Bronchial epithelial cell (primary cell): ENCODE data around the gene SETDB1. TPM values are rescaled to one million over a fixed set of nuclear protein-coding genes. Genes with fewer than 3 reads are reported as not detected.
"Not testable (repeated sequence)": the region's sequence is repeated elsewhere in the genome, so short reads cannot be mapped to it uniquely, and the experiment has no call there.

ENCODE experiments used
- DNase-seq: peaks from one replicate; pipeline ENCODE4 v3.0.0-alpha.2; 2010; ENCODE audit warnings: low read depth
- FAIRE-seq: peaks from 2 replicates; lab custom pipeline; 2011; peaks lifted over from hg19 to GRCh38; lab: Jason Lieb, UNC
- H3K27me3 ChIP-seq: 2 replicates; pipeline ENCODE4 v1.5.1; 2011; ENCODE audit warnings: low read length; ENCODE audit not compliant: control insufficient read depth, insufficient read depth
- H3K36me3 ChIP-seq: 2 replicates; pipeline ENCODE4 v1.5.1; 2011; ENCODE audit warnings: low read length; ENCODE audit not compliant: control insufficient read depth, insufficient read depth
- H3K4me3 ChIP-seq: 2 replicates; pipeline ENCODE4 v1.5.1; 2011; ENCODE audit warnings: mild to moderate bottlenecking, low read depth, low read length, control low read depth
- total RNA-seq: library from RNA; depleted of rRNA; stranded (reverse); fragments of >200 nt; gene quantifications from 2 replicates; pipeline ENCODE4 v1.2.1, GENCODE V29; 2014
- TF ChIP-seq, protein P1 (sequence below): IDR thresholded peaks from 2 replicates; pipeline ENCODE4 v1.5.1; 2011; ENCODE audit warnings: mild to moderate bottlenecking, moderate library complexity, low read length, control low read depth, inconsistent platforms; ENCODE audit not compliant: insufficient read depth, severe bottlenecking

Gene SETDB1
- total RNA-seq, 1 donor from 2014 or later, result 24.0 TPM

DNA sequence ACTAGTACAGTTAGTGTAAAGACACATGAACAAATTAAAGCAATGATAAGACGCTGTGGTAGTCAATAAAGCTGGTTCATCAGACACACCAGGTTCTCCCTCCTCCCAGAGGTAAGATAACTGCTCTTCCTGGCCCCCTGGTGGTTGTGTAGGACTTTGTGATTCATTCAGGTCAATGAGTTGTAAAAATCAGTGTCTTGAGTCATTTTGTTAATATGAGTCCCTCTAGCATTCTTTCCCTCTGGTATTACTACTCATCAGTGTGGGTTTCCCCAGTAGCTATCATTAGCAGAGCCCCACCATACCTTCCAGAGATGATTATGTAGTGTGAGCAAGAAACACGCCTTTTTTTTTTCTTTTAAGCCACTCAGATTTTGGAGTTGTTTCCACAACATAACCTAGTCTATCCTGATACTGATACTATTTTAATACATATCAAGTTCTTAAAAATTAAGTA is 3.6 kb upstream of the SETDB1 start:
- Histone ChIP-seq H3K4me3 (no peak overlapping the region), H3K27me3 (no peaks in the 10 kb centered on the region), H3K36me3 (no peaks in the 10 kb centered on the region)
- no peak for FAIRE-seq
- DNase-seq, result peak; percentile 95
- TF ChIP-seq, protein P1, sequence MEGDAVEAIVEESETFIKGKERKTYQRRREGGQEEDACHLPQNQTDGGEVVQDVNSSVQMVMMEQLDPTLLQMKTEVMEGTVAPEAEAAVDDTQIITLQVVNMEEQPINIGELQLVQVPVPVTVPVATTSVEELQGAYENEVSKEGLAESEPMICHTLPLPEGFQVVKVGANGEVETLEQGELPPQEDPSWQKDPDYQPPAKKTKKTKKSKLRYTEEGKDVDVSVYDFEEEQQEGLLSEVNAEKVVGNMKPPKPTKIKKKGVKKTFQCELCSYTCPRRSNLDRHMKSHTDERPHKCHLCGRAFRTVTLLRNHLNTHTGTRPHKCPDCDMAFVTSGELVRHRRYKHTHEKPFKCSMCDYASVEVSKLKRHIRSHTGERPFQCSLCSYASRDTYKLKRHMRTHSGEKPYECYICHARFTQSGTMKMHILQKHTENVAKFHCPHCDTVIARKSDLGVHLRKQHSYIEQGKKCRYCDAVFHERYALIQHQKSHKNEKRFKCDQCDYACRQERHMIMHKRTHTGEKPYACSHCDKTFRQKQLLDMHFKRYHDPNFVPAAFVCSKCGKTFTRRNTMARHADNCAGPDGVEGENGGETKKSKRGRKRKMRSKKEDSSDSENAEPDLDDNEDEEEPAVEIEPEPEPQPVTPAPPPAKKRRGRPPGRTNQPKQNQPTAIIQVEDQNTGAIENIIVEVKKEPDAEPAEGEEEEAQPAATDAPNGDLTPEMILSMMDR, result peak; percentile 74

DNA sequence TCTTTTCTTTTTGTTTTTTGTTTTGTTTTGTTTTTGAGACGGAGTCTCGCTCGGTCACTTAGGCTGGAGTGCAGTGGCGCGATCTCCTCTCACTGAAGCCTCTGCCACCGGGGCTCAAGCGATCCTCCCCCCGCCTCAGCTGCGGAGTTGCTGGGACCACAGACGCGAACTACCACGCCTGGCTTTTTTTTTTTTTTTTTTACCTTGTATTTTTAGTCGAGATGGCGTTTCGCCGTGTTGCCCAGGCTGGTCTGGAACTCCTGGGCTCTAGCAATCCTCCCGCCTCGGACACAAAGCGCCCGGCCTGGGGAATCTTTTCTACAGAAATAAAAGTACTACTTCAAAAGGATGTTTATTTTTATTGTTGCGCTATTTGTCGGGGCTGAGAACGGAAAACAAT is 1.1 kb upstream of the SETDB1 start:
- Histone ChIP-seq H3K36me3 (peaks cover 1% of the 10 kb centered on the region), H3K27me3 (no peaks in the 10 kb centered on the region), H3K4me3 (no peak overlapping the region)
- TF ChIP-seq, protein P1, result no peak
- FAIRE-seq, result no peak
- DNase-seq, result no peak

DNA sequence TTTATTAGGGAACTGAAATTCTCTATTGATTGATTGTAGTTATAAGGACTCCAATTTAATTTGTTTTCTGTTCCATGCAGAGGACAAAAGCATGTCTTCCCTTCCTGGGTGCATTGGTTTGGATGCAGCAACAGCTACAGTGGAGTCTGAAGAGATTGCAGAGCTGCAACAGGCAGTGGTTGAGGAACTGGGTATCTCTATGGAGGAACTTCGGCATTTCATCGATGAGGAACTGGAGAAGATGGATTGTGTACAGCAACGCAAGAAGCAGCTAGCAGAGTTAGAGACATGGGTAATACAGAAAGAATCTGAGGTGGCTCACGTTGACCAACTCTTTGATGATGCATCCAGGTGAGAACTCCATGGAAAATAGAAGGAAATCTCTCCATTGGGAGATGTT is 1.5 kb downstream of the SETDB1 start:
- H3K27me3 ChIP-seq, result no peaks in the 10 kb centered on the region
- DNase-seq (no peak), FAIRE-seq (no peak)
- TF ChIP-seq, protein P1, result no peak
- peaks cover 3% of the 10 kb centered on the region for H3K36me3 ChIP-seq
- no peak overlapping the region for H3K4me3 ChIP-seq

DNA sequence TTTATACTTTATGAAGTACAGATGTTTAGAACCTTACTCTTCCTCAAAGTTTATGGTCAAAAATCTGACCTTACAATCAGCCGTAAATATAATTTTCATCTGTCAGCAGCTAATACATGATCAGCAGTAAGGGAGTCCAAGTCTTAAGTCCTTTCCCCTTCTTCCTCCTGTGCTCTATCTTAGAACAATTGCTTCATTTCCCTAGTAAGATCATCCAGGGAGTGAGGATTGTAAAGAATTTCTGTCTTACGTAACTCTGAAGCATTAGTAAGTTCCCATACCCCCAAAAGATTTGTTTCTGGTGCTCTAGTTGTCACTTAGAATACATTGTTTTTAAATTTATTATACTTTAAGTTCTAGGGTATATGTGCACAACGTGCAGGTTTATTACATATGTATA is 2.1 kb downstream of the SETDB1 start:
- TF ChIP-seq, protein P1, result no peak
- Histone ChIP-seq H3K4me3 (no peak overlapping the region), H3K36me3 (peaks cover 3% of the 10 kb centered on the region), H3K27me3 (no peaks in the 10 kb centered on the region)
- FAIRE-seq (no peak), DNase-seq (no peak)

DNA sequence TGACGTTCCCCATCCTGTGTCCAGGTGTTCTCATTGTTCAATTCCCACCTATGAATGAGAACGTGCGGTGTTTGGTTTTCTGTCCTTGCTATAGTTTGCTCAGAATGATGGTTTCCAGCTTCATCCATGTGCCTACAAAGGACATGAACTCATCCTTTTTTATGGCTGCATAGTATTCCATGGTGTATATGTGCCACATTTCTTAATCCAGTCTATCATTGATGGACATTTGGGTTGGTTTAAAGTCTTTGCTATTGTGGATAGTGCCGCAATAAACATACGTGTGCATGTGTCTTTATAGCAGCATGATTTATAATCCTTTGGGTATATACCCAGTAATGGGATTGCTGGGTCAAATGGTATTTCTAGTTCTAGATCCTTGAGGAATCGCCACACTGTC is 2.6 kb downstream of the SETDB1 start:
- not testable (repeated sequence) for FAIRE-seq, H3K36me3 ChIP-seq, DNase-seq, H3K4me3 ChIP-seq, H3K27me3 ChIP-seq

DNA sequence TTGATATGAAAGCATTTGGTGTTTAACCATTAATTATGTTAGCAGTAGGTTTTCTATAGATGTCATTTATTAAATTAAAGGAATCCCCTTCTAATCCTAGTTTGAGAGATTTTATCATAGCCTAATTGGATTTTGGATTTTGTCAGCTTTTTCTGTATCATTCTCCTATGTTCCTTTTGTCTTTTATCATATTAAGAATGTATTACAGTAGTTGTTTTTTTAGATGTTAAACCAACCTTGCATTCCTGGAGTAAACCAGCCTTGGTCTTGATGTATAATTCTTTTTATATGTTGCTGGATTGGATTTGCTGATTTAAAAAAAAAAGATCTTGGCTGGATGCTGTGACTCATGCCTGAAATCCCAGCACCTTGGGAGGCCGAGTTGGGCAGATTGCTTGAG is 5.6 kb downstream of the SETDB1 start:
- Histone ChIP-seq H3K36me3 (peaks cover 6% of the 10 kb centered on the region), H3K27me3 (no peaks in the 10 kb centered on the region), H3K4me3 (no peak overlapping the region)
- DNase-seq (peak; percentile 5), FAIRE-seq (no peak)
- TF ChIP-seq, protein P1, result no peak
